GM18858 (cell line): ENCODE results near the gene CNOT3.
A peak's percentile ranks its signal among the peaks of the same experiment; 100 is the strongest.
"Not testable (repeated sequence)": the region's sequence is repeated elsewhere in the genome, so short reads cannot be mapped to it uniquely, and the experiment has no call there.

Experiments used
- ATAC-seq: cut with Tn5 transposase; IDR thresholded peaks from one replicate; pipeline ENCODE4 v1.9.1; 2021; ENCODE audit not compliant: unreplicated experiment

The CNOT3 gene

DNA sequence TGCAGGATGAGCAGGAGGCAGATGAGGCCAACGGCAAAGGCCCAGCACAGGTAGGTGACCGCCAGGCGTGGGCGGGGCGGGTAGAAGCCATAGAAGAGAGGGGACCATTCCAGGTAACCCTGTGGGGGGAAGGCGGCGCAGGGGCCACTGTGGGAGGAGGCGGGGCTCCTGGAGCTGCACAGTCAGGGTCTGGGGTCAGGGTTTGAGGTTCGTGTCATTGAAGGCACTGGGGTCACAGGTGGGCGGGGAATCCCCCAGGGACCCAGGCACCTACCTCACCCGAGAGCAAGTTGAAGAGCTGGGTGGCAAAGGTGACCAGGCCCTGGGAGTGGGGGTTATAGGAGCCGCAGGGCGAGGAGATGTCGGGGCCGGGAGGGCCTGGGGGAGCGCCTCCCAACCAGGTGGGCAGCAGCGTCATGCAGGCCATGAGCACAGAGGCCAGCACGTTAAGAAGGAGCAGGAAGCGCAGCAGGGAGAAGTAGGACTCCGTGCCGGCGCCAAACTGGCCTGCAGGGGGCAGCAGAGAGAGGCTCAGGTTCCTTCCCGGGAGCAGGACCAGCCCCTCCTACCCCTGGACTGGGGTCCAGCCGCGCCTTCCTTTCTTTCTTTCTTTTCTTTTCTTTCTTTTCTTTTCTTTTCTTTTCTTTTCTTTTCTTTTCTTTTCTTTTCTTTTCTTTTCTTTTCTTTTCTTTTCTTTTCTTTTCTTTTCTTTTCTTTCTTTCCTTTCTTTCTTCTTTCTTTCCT is 30.8 kb downstream of the CNOT3 start:
- no peak for ATAC-seq

GRCh38 chr19:54169149-54169740 is 31.7 kb downstream of the CNOT3 start:
- no peak for ATAC-seq

DNA sequence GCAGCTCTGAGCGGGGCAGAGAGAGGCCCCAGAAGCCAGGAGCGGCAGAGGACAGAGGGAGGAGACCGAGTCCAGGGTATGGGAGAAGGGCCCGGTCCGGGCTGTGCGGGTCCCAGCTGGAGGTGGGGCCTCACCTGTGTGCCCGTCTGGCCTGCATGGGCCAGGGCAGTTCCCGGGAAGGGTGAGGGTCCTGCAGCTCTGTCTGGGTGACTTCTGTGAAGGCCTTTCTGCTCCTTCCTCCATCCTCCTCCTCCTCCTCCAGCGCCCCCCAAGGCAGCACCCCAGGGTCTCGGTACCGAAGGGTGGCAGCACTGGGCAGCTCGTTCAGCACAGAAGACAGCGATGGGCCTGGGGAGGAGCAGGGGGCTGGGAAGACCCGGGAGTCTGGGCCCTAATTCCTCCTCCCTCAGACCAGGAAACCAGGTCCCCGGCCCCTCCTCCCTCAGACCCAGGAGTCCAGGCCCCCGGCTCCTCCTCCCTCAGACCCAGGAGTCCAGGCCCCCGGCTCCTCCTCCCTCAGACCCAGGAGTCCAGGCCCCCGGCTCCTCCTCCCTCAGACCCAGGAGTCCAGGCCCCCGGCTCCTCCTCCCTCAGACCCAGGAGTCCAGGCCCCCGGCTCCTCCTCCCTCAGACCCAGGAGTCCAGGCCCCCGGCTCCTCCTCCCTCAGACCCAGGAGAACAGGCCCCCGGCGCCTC is 34.3 kb downstream of the CNOT3 start:
- ATAC-seq, result not testable (repeated sequence)

DNA sequence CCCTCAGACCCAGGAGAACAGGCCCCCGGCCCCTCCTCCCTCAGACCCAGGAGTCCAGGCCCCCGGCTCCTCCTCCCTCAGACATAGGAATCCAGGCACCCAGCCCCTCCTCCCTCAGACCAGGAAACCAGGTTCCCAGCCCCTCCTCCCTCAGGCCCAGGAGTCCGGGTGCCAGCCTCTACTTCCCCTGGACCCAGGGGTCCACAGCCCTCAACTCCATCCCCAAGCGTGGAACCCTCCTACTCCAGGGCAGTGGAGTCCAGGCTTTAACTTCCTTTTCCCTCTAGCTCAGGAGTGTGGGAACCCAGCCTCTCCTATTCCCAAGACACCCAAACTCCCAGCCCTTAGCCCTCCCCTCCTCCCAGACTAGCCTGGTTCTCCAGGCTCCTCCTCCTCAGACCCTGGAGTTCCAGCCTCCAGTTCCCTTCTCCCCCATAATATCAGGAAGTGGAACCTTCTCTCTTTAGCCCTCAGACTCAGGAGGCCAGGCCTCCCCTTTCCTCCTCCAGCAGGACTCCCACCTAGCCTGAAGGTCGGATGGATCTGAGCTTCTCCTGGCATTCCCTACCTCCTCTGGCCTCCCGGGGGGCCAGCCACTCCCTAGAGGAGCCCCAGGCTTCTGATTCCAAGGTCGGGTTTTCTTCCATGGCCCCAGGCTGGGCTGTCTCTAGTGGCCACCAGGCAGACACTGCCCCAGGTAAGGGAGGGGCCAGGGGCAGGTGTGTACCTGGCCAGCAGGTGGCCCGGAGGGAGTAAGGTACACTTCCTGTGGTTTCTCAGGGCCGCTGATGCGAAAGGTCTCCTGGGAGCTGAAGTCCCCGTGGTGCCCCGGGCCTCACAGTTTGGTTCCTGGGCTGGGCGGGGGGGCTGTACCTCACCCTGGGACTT is 35.2 kb downstream of the CNOT3 start, which contains the start of gene TMC4:
TMC4 (minus strand) TSS at position 690 of the 888 bp plus-strand sequence; CDS start at position 647, 43 bp downstream.
- no peak for ATAC-seq

GRCh38 chr19:54173359-54173699 is 35.8 kb downstream of the CNOT3 start:
- ATAC-seq, result no peak

GRCh38 chr19:54173951-54174834 is 36.6 kb downstream of the CNOT3 start:
- ATAC-seq, result no peak

DNA sequence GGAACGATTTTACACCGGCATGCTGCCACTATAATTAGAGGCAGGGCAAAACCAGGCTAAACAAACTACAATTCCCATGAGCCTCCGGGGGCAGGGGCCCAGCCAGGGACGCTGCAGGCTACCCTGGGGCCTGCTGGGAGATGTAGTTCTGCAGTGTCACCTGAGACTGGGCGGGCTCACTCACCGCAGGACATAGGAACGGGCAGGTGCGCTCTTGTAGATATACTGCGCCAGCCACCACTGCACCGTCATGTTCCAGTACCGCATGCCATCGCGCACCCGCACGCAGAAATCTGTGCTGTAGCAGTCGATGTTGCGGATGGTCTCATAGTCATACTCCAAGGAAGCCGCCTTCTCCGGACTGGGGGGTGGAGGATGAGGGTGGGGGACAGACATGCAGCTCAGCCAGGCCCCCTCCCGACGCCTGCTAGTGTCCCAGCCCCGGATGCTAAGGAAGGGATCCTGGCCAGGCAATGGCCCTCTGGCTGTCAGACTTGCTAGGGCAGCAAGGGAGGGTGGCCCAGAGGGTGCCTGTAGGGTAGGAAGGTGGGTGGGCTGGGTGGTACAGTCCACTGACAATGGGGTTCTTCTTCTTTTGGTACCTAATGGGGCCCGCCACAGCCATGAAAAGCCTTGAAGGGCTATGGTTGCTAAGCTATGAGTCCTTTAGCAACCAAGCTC is 41.2 kb downstream of the CNOT3 start:
- ATAC-seq, result no peak

DNA sequence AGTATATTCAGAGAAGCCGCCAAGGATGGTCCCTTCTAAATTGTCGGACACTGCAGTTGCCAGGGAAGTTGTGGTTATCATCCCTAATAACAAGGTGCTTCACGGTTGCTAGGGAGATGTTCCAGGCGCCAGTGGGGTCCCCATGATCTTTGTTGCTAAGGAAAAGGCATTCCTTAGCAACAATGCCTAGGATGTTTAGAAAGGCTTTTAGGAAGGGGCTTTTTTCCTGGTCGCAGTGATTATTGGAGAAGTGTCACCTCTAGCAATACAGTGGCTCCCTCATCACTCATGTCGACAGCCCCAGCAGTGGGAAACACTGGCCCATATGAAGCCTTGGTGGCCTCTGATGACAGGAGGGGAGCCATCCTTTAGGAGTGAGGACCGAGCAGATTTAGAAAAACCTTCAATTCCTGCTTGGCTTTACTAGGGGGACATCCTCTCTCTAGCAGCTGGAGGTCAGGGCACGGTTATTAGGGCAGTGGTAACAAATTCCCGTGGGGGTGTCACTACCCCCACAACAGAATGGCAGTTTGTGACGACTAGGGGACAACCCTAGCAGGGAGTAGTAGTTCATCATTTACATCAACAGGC is 41.8 kb downstream of the CNOT3 start:
- no peak for ATAC-seq

DNA sequence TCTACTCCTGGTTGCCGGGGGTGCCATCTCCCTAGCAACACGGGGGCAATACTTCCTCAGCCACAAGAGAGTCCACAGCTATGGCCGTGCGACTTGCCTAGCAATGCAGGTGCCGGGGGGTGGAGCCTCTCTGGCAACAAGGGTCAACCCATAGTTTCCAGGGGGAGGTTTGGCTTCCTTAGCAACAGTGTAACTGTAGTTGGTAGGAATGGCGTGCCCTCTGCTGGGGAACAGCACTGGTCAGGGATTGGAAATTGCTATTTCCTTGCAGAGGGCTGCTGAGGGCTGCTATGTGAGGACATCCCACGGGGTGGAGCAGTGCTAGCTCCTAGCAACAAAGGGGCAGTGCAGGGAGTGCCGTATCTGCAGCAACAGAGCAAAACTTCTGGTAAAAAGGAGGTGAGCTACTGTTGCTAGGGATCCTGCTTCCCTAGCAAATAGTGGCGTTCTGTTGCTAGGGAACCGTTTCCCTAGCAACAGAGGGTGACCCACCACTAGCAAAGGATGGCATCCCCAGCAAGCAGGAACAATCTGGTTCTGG is 42.4 kb downstream of the CNOT3 start:
- ATAC-seq, result no peak

DNA sequence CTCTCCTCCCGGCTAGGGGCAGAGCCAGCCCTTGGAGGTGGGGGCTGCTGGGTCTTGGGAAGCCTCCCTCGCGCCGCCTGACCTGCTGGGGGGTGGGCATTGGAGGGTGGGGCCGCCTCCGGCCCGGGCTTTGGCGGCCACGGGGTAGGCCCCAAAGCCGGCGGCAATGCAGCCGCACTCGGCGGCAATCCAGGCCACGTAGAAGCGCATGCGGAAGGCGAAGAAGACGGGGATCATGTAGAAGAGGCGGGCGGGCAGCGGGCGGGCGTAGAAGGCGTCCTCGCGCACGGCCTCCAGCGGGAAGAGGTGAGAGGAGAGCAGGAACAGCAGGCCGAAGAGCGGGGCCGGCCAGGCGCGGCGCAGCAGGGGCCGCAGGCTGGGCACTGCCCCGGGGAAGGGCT is 43.1 kb downstream of the CNOT3 start:
- no peak for ATAC-seq

DNA sequence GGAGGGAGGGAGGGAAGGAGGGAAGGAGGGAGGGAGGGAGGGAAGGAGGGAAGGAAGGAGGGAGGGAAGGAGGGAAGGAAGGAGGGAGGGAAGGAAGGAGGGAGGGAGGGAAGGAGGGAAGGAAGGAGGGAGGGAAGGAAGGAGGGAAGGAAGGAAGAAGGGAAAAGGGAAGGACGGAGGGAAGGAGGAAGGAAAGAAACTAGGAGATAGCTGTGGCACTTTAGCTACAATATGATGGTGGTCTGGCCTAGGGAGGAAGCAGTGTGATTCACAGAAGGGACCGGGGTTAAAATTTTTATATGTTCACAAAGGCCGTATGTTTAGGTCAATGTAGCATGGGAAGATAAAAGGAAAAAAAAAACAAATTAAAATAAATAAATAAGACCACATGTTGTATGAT is 44.3 kb downstream of the CNOT3 start:
- ATAC-seq, result not testable (repeated sequence)

GRCh38 chr19:54183431-54183830 is 45.9 kb downstream of the CNOT3 start:
- no peak for ATAC-seq

GRCh38 chr19:54186351-54186750 is 48.8 kb downstream of the CNOT3 start:
- no peak for ATAC-seq

- no peak for ATAC-seq
These were observed 49.4 kb downstream of the CNOT3 start for GRCh38 chr19:54186934-54187381.

DNA sequence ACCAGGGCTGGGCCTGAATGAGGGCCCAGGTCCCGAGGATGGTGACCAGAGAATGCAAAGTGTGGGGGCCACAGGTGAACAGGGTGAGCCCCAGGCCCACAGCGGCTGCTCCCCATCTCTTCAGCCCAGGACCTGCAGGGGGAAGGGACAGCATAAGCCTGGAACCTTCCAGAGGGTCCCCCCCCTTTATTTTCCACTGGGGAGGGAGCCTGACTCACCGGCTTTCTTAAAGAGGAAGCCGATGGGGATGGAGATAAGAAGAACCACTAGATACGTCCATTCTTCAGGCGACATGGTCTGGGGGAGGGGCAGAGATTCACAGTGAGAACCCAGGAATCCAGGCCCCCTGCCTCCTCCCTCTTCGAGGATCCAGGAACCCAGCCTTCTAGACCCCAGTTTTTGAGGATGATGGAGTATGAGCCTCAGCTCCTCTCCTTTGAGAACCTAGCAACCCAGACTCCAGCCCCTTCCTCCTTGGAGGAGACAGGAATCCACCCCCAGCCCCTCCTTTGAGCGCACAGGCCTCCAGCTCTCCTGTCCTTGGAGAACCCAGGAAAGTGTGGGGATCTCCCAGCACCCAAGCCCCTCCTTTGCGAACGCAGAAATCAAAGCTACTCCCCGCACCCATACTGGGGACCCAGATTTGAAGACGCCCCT is 50.8 kb downstream of the CNOT3 start:
- no peak for ATAC-seq

- ATAC-seq, result peak; percentile 15
These were observed 51.7 kb downstream of the CNOT3 start, which contains the start of gene MBOAT7 for GRCh38 chr19:54189145-54189734. MBOAT7 (minus strand) TSS chr19:54189580; CDS start chr19:54188508, 1,072 bp downstream.

GRCh38 chr19:54189735-54190502 is 52.4 kb downstream of the CNOT3 start:
- peak; percentile 37 for ATAC-seq
